BJ (cell line): ENCODE results near the gene APPBP2. TPM values are rescaled to one million over a fixed set of nuclear protein-coding genes. Genes with fewer than 3 reads are reported as not detected.
"Not testable (repeated sequence)": the region's sequence is repeated elsewhere in the genome, so short reads cannot be mapped to it uniquely, and the experiment has no call there.

Experiments
- CTCF ChIA-PET: fragments of 350-600 bp; formaldehyde crosslinking; extraction: SDS; loops from one replicate; lab custom pipeline; 2021; ENCODE audit warnings: antibody characterized with exemption, inconsistent platforms; lab: Yijun Ruan, JAX
- POLR2A ChIA-PET: fragments of 300-600 bp; sonication (Branson Sonifier 250); formaldehyde crosslinking; extraction: SDS; loops from one replicate; lab custom pipeline; 2021; ENCODE audit warnings: antibody characterized with exemption; lab: Charles Lee
- DNase-seq: peaks from one replicate; pipeline ENCODE4 v3.0.0-alpha.2; 2011; ENCODE audit warnings: low read depth
- H3K27me3 ChIP-seq: 2 replicates; pipeline ENCODE4 v1.6.0; 2011; ENCODE audit warnings: low read length; ENCODE audit not compliant: control insufficient read depth, insufficient read depth
- H3K36me3 ChIP-seq: 2 replicates; pipeline ENCODE4 v1.5.1; 2011; ENCODE audit warnings: low read length; ENCODE audit not compliant: control insufficient read depth, insufficient read depth
- H3K4me3 ChIP-seq: 2 replicates; pipeline ENCODE4 v1.5.1; 2011; ENCODE audit warnings: low read depth, mild to moderate bottlenecking, control low read depth, low read length
- CTCF ChIP-seq: IDR thresholded peaks from 2 replicates; pipeline ENCODE4 v1.5.1; 2011; ENCODE audit warnings: low read depth, mild to moderate bottlenecking, control low read depth, inconsistent platforms, low read length, moderate library complexity; ENCODE audit not compliant: insufficient read depth
- polyA plus RNA-seq: library from polyadenylated mRNA; depleted of rRNA; stranded (reverse); fragments of >200 nt; gene quantifications from 2 replicates; pipeline ENCODE4 v1.2.3, GENCODE V29; 2011

The APPBP2 gene
- polyA plus RNA-seq, 1 experiment: 14.8 TPM

- ChIA-PET POLR2A (interaction anchor here (0.6 kb wide), 1 partner anchor 12 kb away, joined by 12 read pairs; no protein-coding TSS in a partner anchor), CTCF (interaction anchor here (1.3 to 2.1 kb wide), 2 partner anchors 9 to 14 kb away, joined by 3 to 7 read pairs; no protein-coding TSS in a partner anchor)
- no peak for DNase-seq
- no peak for TF ChIP-seq CTCF
- Histone ChIP-seq H3K4me3 (no peak overlapping the region), H3K36me3 (no peaks in the 10 kb centered on the region), H3K27me3 (no peaks in the 10 kb centered on the region)
Observed at GRCh38 chr17:60555786-60556185, 29.7 kb upstream of the APPBP2 start.

GRCh38 chr17:60554377-60554788 lies 28.3 kb upstream of the APPBP2 start:
- peak; percentile 63 for DNase-seq
- POLR2A ChIA-PET: interaction anchor here (0.6 kb wide), 1 partner anchor 58 kb away, joined by 9 read pairs; no protein-coding TSS in a partner anchor
- H3K4me3 ChIP-seq: no peak overlapping the region
- CTCF ChIA-PET: interaction anchor here (2.1 kb wide), 1 partner anchor 15 kb away, joined by 7 read pairs; no protein-coding TSS in a partner anchor
- no peaks in the 10 kb centered on the region for H3K36me3 ChIP-seq
- no peak for TF ChIP-seq CTCF
- no peaks in the 10 kb centered on the region for H3K27me3 ChIP-seq

DNA sequence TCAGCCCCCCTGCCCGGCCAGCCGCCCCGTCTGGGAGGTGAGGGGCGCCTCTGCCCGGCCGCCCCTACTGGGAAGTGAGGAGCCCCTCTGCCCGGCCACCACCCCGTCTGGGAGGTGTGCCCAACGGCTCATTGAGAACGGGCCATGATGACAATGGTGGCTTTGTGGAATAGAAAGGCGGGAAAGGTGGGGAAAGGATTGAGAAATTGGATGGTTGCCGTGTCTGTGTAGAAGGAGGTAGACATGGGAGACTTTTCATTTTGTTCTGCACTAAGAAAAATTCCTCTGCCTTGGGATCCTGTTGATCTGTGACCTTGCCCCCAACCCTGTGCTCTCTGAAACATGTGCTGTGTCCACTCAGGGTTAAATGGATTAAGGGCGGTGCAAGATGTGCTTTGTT lies 26.2 kb upstream of the APPBP2 start:
- DNase-seq, H3K4me3 ChIP-seq, H3K36me3 ChIP-seq, POLR2A ChIA-PET, H3K27me3 ChIP-seq, CTCF ChIA-PET: not testable (repeated sequence)

DNA sequence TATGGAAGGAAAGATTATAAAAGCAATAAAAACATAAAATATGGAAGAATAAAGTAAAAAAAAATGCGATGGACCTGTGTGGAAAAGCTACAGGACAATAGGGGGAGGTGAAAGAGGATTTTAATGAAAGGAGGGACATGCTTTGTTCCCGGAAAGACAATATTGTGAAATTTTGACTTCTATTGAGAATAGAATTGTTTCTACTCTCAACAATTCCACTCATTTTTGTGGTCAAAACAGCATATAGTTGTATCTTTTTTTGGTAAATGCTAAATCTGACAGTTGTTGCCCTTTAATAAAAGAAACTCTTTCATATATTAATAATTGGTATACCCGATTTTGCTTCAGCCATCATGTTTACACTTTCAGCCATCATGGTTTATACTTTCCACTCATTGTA lies 22.9 kb upstream of the APPBP2 start:
- no peaks in the 10 kb centered on the region for H3K36me3 ChIP-seq
- H3K27me3 ChIP-seq: no peaks in the 10 kb centered on the region
- H3K4me3 ChIP-seq: no peak overlapping the region
- no peak for DNase-seq
- POLR2A ChIA-PET: no interaction called here
- CTCF ChIA-PET: interaction anchor here (0.9 to 1.1 kb wide), 2 partner anchors 18 to 21 kb away, joined by 3 read pairs; no protein-coding TSS in a partner anchor
- no peak for TF ChIP-seq CTCF

GRCh38 chr17:60545465-60546191 lies 19.6 kb upstream of the APPBP2 start:
- H3K27me3 ChIP-seq: no peaks in the 10 kb centered on the region
- no peak for DNase-seq
- no peak for TF ChIP-seq CTCF
- no peak overlapping the region for H3K4me3 ChIP-seq
- ChIA-PET POLR2A (no interaction called here), CTCF (interaction anchor here (0.6 to 1.8 kb wide), 4 partner anchors 9 to 94 kb away, joined by 3 to 4 read pairs (median 4); no protein-coding TSS in a partner anchor)
- no peaks in the 10 kb centered on the region for H3K36me3 ChIP-seq

DNA sequence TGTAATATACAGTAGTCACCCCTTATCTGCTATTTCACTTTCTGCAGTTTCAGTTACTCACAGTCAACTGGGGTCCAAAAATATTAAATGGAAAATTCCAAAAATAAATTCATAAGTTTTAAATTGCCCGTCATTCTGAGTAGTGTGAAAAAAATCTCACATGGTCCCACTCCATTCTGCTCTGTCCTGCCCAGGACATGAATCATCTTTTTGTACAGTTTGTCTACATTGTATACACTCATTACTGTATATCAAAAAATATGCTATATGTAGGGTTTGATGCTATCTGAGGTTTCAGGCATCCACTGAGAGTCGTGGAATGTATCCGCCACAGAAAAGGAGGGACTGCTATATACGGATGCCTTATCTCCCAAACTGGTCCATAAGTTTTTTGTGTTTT lies 16.0 kb upstream of the APPBP2 start:
- ChIA-PET POLR2A (no interaction called here), CTCF (no interaction called here)
- DNase-seq: no peak
- Histone ChIP-seq H3K27me3 (no peaks in the 10 kb centered on the region), H3K36me3 (no peaks in the 10 kb centered on the region), H3K4me3 (no peak overlapping the region)
- no peak for TF ChIP-seq CTCF
